PFSK-1 (cell line): ENCODE data around the gene PRLR.

Source experiments
- POLR2AphosphoS5 ChIP-seq: IDR thresholded peaks from 2 replicates; pipeline ENCODE4 v1.6.1; 2012; ENCODE audit warnings: low read depth, mild to moderate bottlenecking, control low read depth, low read length, moderate library complexity
- SIN3A ChIP-seq: IDR thresholded peaks from 2 replicates; pipeline ENCODE4 v1.6.1; 2012; ENCODE audit warnings: mild to moderate bottlenecking, low read length, moderate library complexity, borderline replicate concordance; ENCODE audit not compliant: insufficient read depth
- TAF1 ChIP-seq: IDR thresholded peaks from 2 replicates; pipeline ENCODE4 v1.6.1; 2012; ENCODE audit warnings: low read length, control low read depth, borderline replicate concordance; ENCODE audit not compliant: insufficient read depth
- TF ChIP-seq, protein P1 (sequence below), 2 experiments: IDR thresholded peaks; 2 replicates each; pipeline versions ENCODE4 v1.6.1 to v1.8.0; 2011 to 2012; ENCODE audit warnings: low read depth in 2 of 2, low read length in 2 of 2, control low read depth in 1 of 2, inconsistent platforms in 1 of 2, mild to moderate bottlenecking in 1 of 2, moderate library complexity in 1 of 2; ENCODE audit not compliant: insufficient read depth in 1 of 2

- TF ChIP-seq POLR2AphosphoS5 (no peak), TAF1 (no peak), SIN3A (no peak)
- TF ChIP-seq, protein P1, sequence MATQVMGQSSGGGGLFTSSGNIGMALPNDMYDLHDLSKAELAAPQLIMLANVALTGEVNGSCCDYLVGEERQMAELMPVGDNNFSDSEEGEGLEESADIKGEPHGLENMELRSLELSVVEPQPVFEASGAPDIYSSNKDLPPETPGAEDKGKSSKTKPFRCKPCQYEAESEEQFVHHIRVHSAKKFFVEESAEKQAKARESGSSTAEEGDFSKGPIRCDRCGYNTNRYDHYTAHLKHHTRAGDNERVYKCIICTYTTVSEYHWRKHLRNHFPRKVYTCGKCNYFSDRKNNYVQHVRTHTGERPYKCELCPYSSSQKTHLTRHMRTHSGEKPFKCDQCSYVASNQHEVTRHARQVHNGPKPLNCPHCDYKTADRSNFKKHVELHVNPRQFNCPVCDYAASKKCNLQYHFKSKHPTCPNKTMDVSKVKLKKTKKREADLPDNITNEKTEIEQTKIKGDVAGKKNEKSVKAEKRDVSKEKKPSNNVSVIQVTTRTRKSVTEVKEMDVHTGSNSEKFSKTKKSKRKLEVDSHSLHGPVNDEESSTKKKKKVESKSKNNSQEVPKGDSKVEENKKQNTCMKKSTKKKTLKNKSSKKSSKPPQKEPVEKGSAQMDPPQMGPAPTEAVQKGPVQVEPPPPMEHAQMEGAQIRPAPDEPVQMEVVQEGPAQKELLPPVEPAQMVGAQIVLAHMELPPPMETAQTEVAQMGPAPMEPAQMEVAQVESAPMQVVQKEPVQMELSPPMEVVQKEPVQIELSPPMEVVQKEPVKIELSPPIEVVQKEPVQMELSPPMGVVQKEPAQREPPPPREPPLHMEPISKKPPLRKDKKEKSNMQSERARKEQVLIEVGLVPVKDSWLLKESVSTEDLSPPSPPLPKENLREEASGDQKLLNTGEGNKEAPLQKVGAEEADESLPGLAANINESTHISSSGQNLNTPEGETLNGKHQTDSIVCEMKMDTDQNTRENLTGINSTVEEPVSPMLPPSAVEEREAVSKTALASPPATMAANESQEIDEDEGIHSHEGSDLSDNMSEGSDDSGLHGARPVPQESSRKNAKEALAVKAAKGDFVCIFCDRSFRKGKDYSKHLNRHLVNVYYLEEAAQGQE (IDR thresholded peaks at IDR 0.05; ENCODE audit: insufficient read depth in 1 of 2, low read depth in 2 of 2, low read length in 2 of 2), result no peak
These were observed 35.4 kb downstream of the PRLR start for GRCh38 chr5:35194635-35195471.
